Glomerular visceral epithelial cell (primary cell): Measurements from ENCODE around the gene UNC45A.
"Not testable (repeated sequence)": the region's sequence is repeated elsewhere in the genome, so short reads cannot be mapped to it uniquely, and the experiment has no call there.

ENCODE experiments used
- DNase-seq: peaks from one replicate; pipeline ENCODE4 v3.0.0-alpha.2; 2016; ENCODE audit errors: extremely low spot score

Gene UNC45A

GRCh38 chr15:90934949-90935751 lies at the start of gene UNC45A:
UNC45A (plus strand) TSS chr15:90935285; CDS start chr15:90935325, 40 bp downstream.
- peak; percentile 89 for DNase-seq

GRCh38 chr15:90885432-90886290 lies 49.4 kb upstream of the UNC45A start:
- DNase-seq, result peak; percentile 66

- no peak for DNase-seq
Measured at GRCh38 chr15:90886291-90886614, 48.8 kb upstream of the UNC45A start.

GRCh38 chr15:90887037-90887481 lies 48.0 kb upstream of the UNC45A start:
- DNase-seq, result no peak

- no peak for DNase-seq
Measured at GRCh38 chr15:90889313-90889730, 45.8 kb upstream of the UNC45A start.

GRCh38 chr15:90889736-90890456 lies 45.2 kb upstream of the UNC45A start:
- DNase-seq, result no peak

- no peak for DNase-seq
Measured at GRCh38 chr15:90890839-90891238, 44.2 kb upstream of the UNC45A start.

GRCh38 chr15:90891346-90891949 lies 43.6 kb upstream of the UNC45A start:
- no peak for DNase-seq

- no peak for DNase-seq
Measured at GRCh38 chr15:90892023-90892422, 43.1 kb upstream of the UNC45A start.

- no peak for DNase-seq
Measured at GRCh38 chr15:90892498-90893174, 42.4 kb upstream of the UNC45A start.

GRCh38 chr15:90893175-90894090 lies 41.7 kb upstream of the UNC45A start:
- no peak for DNase-seq

- DNase-seq, result no peak
Measured at GRCh38 chr15:90895571-90896117, 39.4 kb upstream of the UNC45A start.

- not testable (repeated sequence) for DNase-seq
Measured at GRCh38 chr15:90897131-90897655, 37.9 kb upstream of the UNC45A start.

GRCh38 chr15:90901175-90902039 lies 33.7 kb upstream of the UNC45A start:
- no peak for DNase-seq

GRCh38 chr15:90902040-90902839 lies 32.8 kb upstream of the UNC45A start:
- peak; percentile 84 for DNase-seq

- peak; percentile 49 for DNase-seq
Measured at GRCh38 chr15:90902840-90903732, 32.0 kb upstream of the UNC45A start, which contains the start of gene MAN2A2. MAN2A2 (plus strand) TSS chr15:90903302; CDS start chr15:90904208, 906 bp downstream.
